PC-3 (cell line): ENCODE data around the gene ATF6.

ENCODE experiments used
- EZH2 ChIP-seq: fragments of 300-600 bp; sonication (generic); IDR thresholded peaks from one replicate; pipeline ENCODE4 v1.6.1; 2017; ENCODE audit warnings: antibody characterized with exemption, mild to moderate bottlenecking, low read length; ENCODE audit not compliant: unreplicated experiment
- TF ChIP-seq, protein P1 (sequence below): fragments of 300-600 bp; sonication (generic); conservative IDR thresholded peaks from 2 replicates; pipeline ENCODE4 v1.5.1; 2017; ENCODE audit warnings: antibody characterized with exemption, low read depth, mild to moderate bottlenecking, low read length

GRCh38 chr1:161908264-161908663, 142.1 kb downstream of the ATF6 start:
- TF ChIP-seq, protein P1, sequence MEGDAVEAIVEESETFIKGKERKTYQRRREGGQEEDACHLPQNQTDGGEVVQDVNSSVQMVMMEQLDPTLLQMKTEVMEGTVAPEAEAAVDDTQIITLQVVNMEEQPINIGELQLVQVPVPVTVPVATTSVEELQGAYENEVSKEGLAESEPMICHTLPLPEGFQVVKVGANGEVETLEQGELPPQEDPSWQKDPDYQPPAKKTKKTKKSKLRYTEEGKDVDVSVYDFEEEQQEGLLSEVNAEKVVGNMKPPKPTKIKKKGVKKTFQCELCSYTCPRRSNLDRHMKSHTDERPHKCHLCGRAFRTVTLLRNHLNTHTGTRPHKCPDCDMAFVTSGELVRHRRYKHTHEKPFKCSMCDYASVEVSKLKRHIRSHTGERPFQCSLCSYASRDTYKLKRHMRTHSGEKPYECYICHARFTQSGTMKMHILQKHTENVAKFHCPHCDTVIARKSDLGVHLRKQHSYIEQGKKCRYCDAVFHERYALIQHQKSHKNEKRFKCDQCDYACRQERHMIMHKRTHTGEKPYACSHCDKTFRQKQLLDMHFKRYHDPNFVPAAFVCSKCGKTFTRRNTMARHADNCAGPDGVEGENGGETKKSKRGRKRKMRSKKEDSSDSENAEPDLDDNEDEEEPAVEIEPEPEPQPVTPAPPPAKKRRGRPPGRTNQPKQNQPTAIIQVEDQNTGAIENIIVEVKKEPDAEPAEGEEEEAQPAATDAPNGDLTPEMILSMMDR, result no peak
- TF ChIP-seq EZH2, result no peak
